22Rv1 (cell line): ENCODE measurements around the gene SLC25A24.

ENCODE experiments used
- CTCF ChIP-seq: fragments of 450-650 bp; IDR thresholded peaks from 2 replicates; pipeline ENCODE4 v1.5.1; 2017; ENCODE audit warnings: mild to moderate bottlenecking
- ZFX ChIP-seq: fragments of 450-650 bp; IDR thresholded peaks from 2 replicates; pipeline ENCODE4 v1.6.1; 2017; ENCODE audit warnings: antibody characterized with exemption, borderline replicate concordance

GRCh38 chr1:108200687-108201051 lies 526 bp upstream of the SLC25A24 start:
- TF ChIP-seq CTCF (peak; percentile 69), ZFX (no peak)
